IMR-90 (cell line): Measurements from ENCODE around the gene HIVEP1. TPM values are rescaled to one million over a fixed set of nuclear protein-coding genes. Genes with fewer than 3 reads are reported as not detected.

Experiments
- ATAC-seq: fragments of 200-7000 bp; cut with Tn5 transposase; 2 replicates; pipeline ENCODE4 v1.9.1; 2020; ENCODE audit warnings: low read depth, mild to moderate bottlenecking, moderate library complexity
- BruUV-seq: library from RNA; stranded (reverse); fragments of 400-500 nt; replicated peaks from 2 replicates; lab custom pipeline; 2021; lab: Mats Ljungman, UMichigan
- CTCF ChIA-PET: fragments of 300-600 bp; formaldehyde crosslinking; extraction: SDS; loops from one replicate; lab custom pipeline; 2021; ENCODE audit warnings: antibody characterized with exemption; lab: Yijun Ruan, JAX
- POLR2A ChIA-PET: fragments of 300-600 bp; sonication (Branson Sonifier 250); formaldehyde crosslinking; loops from one replicate; lab custom pipeline; 2022; ENCODE audit warnings: antibody characterized with exemption; ENCODE audit not compliant: unreplicated experiment; lab: Charles Lee
- DNase-seq: peaks from one replicate; pipeline ENCODE4 v3.0.0; 2013
- H2AFZ ChIP-seq: replicated peaks from 2 replicates; pipeline ENCODE3; 2013; ENCODE audit warnings: low read length, mild to moderate bottlenecking; ENCODE audit not compliant: poor library complexity
- H2AK5ac ChIP-seq: 2 replicates; pipeline ENCODE4 v1.6.1; 2013; ENCODE audit warnings: low read depth, low read length, inconsistent platforms
- H2AK9ac ChIP-seq: replicated peaks from 2 replicates; pipeline ENCODE3; 2013; ENCODE audit warnings: mild to moderate bottlenecking, low read depth, low read length, moderate library complexity; ENCODE audit not compliant: poor library complexity
- H2BK120ac ChIP-seq: 2 replicates; pipeline ENCODE4 v1.6.1; 2013; ENCODE audit warnings: low read depth, low read length, inconsistent platforms
- H2BK15ac ChIP-seq: 3 replicates; pipeline ENCODE4 v1.6.1; 2013; ENCODE audit warnings: low read depth, low read length, inconsistent platforms
- H2BK20ac ChIP-seq: 2 replicates; pipeline ENCODE4 v1.6.1; 2013; ENCODE audit warnings: low read depth, mild to moderate bottlenecking, inconsistent platforms, low read length, moderate library complexity
- H2BK5ac ChIP-seq: 2 replicates; pipeline ENCODE4 v1.6.1; 2013; ENCODE audit warnings: mild to moderate bottlenecking, low read depth, low read length, inconsistent platforms; ENCODE audit not compliant: poor library complexity, severe bottlenecking
- H3K14ac ChIP-seq: replicated peaks from 2 replicates; pipeline ENCODE4 v1.6.1; 2013; ENCODE audit warnings: low read depth, low read length, inconsistent platforms
- H3K18ac ChIP-seq: 2 replicates; pipeline ENCODE4 v1.6.1; 2013; ENCODE audit warnings: low read depth, low read length, control low read depth
- H3K23ac ChIP-seq: 2 replicates; pipeline ENCODE4 v1.6.1; 2013; ENCODE audit warnings: low read depth, low read length, inconsistent platforms
- H3K27ac ChIP-seq: 2 replicates; pipeline ENCODE4 v1.5.1; 2013; ENCODE audit warnings: mild to moderate bottlenecking, control low read depth, low read length; ENCODE audit not compliant: insufficient read depth
- H3K27me3 ChIP-seq: 2 replicates; pipeline ENCODE4 v1.6.1; 2013; ENCODE audit warnings: low read length; ENCODE audit not compliant: control insufficient read depth, insufficient read depth
- H3K36me3 ChIP-seq: 2 replicates; pipeline ENCODE4 v1.6.1; 2013; ENCODE audit warnings: low read length, mixed read lengths; ENCODE audit not compliant: control insufficient read depth, insufficient read depth
- H3K4ac ChIP-seq: 2 replicates; pipeline ENCODE4 v1.6.1; 2013; ENCODE audit warnings: low read depth, low read length, inconsistent platforms
- H3K4me1 ChIP-seq: 2 replicates; pipeline ENCODE4 v1.6.1; 2013; ENCODE audit warnings: low read length, mixed read lengths; ENCODE audit not compliant: control insufficient read depth, insufficient read depth
- H3K4me2 ChIP-seq: 2 replicates; pipeline ENCODE4 v1.6.1; 2013; ENCODE audit warnings: low read depth, mild to moderate bottlenecking, control low read depth, low read length, moderate library complexity
- H3K4me3 ChIP-seq: 2 replicates; pipeline ENCODE4 v1.5.1; 2013; ENCODE audit warnings: low read depth, mild to moderate bottlenecking, control low read depth, low read length, moderate library complexity; ENCODE audit not compliant: insufficient read depth
- H3K56ac ChIP-seq: 2 replicates; pipeline ENCODE4 v1.6.1; 2013; ENCODE audit warnings: low read length, inconsistent platforms; ENCODE audit not compliant: insufficient read depth; ENCODE audit errors: extremely low read depth
- H3K79me1 ChIP-seq, 2 experiments: 2 replicates each; pipeline ENCODE4 v1.6.1; 2013; ENCODE audit warnings: low read length in 2 of 2, inconsistent platforms in 1 of 2, low read depth in 1 of 2
- H3K9ac ChIP-seq: 2 replicates; pipeline ENCODE4 v1.6.1; 2013; ENCODE audit warnings: low read depth, low read length, control low read depth
- H3K9me1 ChIP-seq: 2 replicates; pipeline ENCODE4 v1.6.1; 2013; ENCODE audit warnings: low read length, inconsistent platforms; ENCODE audit not compliant: insufficient read depth
- H3K9me3 ChIP-seq: 2 replicates; pipeline ENCODE4 v1.6.1; 2013; ENCODE audit warnings: low read length; ENCODE audit not compliant: control insufficient read depth, insufficient read depth
- H4K20me1 ChIP-seq: 2 replicates; pipeline ENCODE4 v1.6.1; 2013; ENCODE audit warnings: low read length, inconsistent platforms; ENCODE audit not compliant: insufficient read depth
- H4K5ac ChIP-seq: 2 replicates; pipeline ENCODE4 v1.6.1; 2013; ENCODE audit warnings: mild to moderate bottlenecking, low read depth, low read length, control low read depth
- H4K8ac ChIP-seq, 2 experiments: 2 replicates each; pipeline ENCODE4 v1.6.1; 2013; ENCODE audit warnings: low read depth in 2 of 2, low read length in 2 of 2, control low read depth in 1 of 2, inconsistent platforms in 1 of 2
- H4K91ac ChIP-seq: 2 replicates; pipeline ENCODE4 v1.6.1; 2013; ENCODE audit warnings: low read depth, low read length, inconsistent platforms; ENCODE audit not compliant: insufficient read depth
- ELK1 ChIP-seq: fragments of 150-350 bp; IDR thresholded peaks from 2 replicates; pipeline ENCODE4 v1.6.1; 2016; ENCODE audit warnings: low read depth, mild to moderate bottlenecking, low read length, moderate library complexity, borderline replicate concordance
- MAFK ChIP-seq: IDR thresholded peaks from 2 replicates; pipeline ENCODE4 v1.6.1; 2012; ENCODE audit warnings: low read depth, low read length, improper control_type of control experiment
- MAZ ChIP-seq: IDR thresholded peaks from 2 replicates; pipeline ENCODE4 v1.6.1; 2012; ENCODE audit warnings: low read depth, mild to moderate bottlenecking, low read length, improper control_type of control experiment, moderate library complexity, borderline replicate concordance
- NFE2L2 ChIP-seq: fragments of 150-350 bp; IDR thresholded peaks from 2 replicates; pipeline ENCODE4 v1.6.1; 2016; ENCODE audit warnings: low read depth, mild to moderate bottlenecking, low read length
- POLR2A ChIP-seq: IDR thresholded peaks from 2 replicates; pipeline ENCODE4 v1.6.1; 2012; ENCODE audit warnings: mild to moderate bottlenecking, low read depth, low read length
- RAD21 ChIP-seq: IDR thresholded peaks from 2 replicates; pipeline ENCODE4 v1.6.1; 2012; ENCODE audit warnings: low read length, improper control_type of control experiment
- RCOR1 ChIP-seq: IDR thresholded peaks from 2 replicates; pipeline ENCODE4 v1.6.1; 2012; ENCODE audit warnings: mild to moderate bottlenecking, low read length, improper control_type of control experiment; ENCODE audit not compliant: insufficient replicate concordance
- RFX5 ChIP-seq: IDR thresholded peaks from 2 replicates; pipeline ENCODE4 v1.8.0; 2012; ENCODE audit warnings: low read depth, mild to moderate bottlenecking, low read length, moderate library complexity
- USF2 ChIP-seq: fragments of 150-350 bp; IDR thresholded peaks from 2 replicates; pipeline ENCODE4 v1.6.1; 2017; ENCODE audit warnings: mild to moderate bottlenecking, antibody characterized with exemption, low read length, low read depth
- WGBS, 2 experiments: methylation state at CpG; one replicate each; pipeline versions ENCODE4 v1.1.5 to v1.1.7; 2013; ENCODE audit warnings: missing lambda C conversion rate in 2 of 2; ENCODE audit not compliant: insufficient read length in 1 of 2; ENCODE audit errors: extremely low coverage in 2 of 2; 5-methylcytosine and 5-hydroxymethylcytosine counted together
- dilution Hi-C: fragments of 300-500 bp; cut with HindIII; formaldehyde crosslinking; loops from one replicate; pipeline ENCODE4 v1.14.3; 2018; ENCODE audit warnings: low sequenced_read_pairs; ENCODE audit not compliant: unreplicated experiment
- in situ Hi-C: fragments of 300-500 bp; cut with MboI; formaldehyde crosslinking; loops from 3 replicates; pipeline ENCODE4 v1.14.3; 2019; ENCODE audit warnings: low sequenced_read_pairs, inconsistent platforms, mixed read lengths
- intact Hi-C: fragments of 100-400 bp; cut with micrococcal nuclease; formaldehyde crosslinking; loops from 2 replicates; pipeline ENCODE4 v1.10.0; 2022
- polyA plus RNA-seq, 3 experiments: library from polyadenylated mRNA; depleted of rRNA; stranded (reverse); fragments of >200 nt; gene quantifications; 2 replicates each; pipeline ENCODE4 v1.2.3, GENCODE V29; 2012; ENCODE audit warnings: low replicate concordance in 1 of 3
- total RNA-seq: library from RNA; depleted of rRNA; stranded (reverse); fragments of >200 nt; gene quantifications from 2 replicates; pipeline ENCODE4 v1.2.3, GENCODE V29; 2012

HIVEP1 gene
- total and polyA plus RNA-seq, 2 of the 4 experiments (the other 2 are of a cell fraction), result 13.0 to 17.2 TPM

- in situ Hi-C loops, result no loop called here
- ATAC-seq, result no peak
Observed at GRCh38 chr6:12115001-12115400, 102.9 kb downstream of the HIVEP1 start.

More at GRCh38 chr6:12115001-12115400, 102.9 kb downstream of the HIVEP1 start:
- no peak overlapping the region for H3K9ac ChIP-seq
- dilution Hi-C loops, result no loop called here
- BruUV-seq, result no TSS peak
- H2BK120ac ChIP-seq, result no peak overlapping the region
- H2BK5ac ChIP-seq, result no peak overlapping the region
- no CpG with 5 or more reads among the region's 1 CpG for WGBS, 2 experiments
- TF ChIP-seq RCOR1, result no peak
- TF ChIP-seq USF2, result no peak
- no peak for TF ChIP-seq NFE2L2
- TF ChIP-seq POLR2A, result no peak
- TF ChIP-seq RAD21, result no peak
- TF ChIP-seq MAFK, result no peak
- TF ChIP-seq ELK1, result no peak
- no peak for TF ChIP-seq RFX5
- no peak for TF ChIP-seq MAZ
- H3K4me3 ChIP-seq, result no peak overlapping the region
- H4K20me1 ChIP-seq, result no peaks in the 10 kb centered on the region
- H4K5ac ChIP-seq, result no peak overlapping the region
- no peak overlapping the region for H2AK5ac ChIP-seq
- no peak overlapping the region for H4K91ac ChIP-seq
- peaks cover 11 to 36% of the 10 kb centered on the region in 2 experiments; a peak in 3 of 4 replicates for H3K79me1 ChIP-seq
- intact Hi-C loops, result no loop called here
- H3K23ac ChIP-seq, result no peak overlapping the region
- H3K4me1 ChIP-seq, result peaks cover 4% of the 10 kb centered on the region
- no peak overlapping the region for H3K18ac ChIP-seq
- no peak for DNase-seq
- H2BK15ac ChIP-seq, result no peak overlapping the region
- H3K14ac ChIP-seq, result no peak overlapping the region
- H2BK20ac ChIP-seq, result no peak overlapping the region
- H3K27me3 ChIP-seq, result no peaks in the 10 kb centered on the region
- CTCF ChIA-PET, result no interaction called here
- no peaks in the 10 kb centered on the region; the same call in 1 of the 2 replicates for H3K9me3 ChIP-seq
- no peak overlapping the region for H4K8ac ChIP-seq
- H3K4me2 ChIP-seq, result no peak overlapping the region
- no peak overlapping the region for H2AFZ ChIP-seq
- peaks cover 7% of the 10 kb centered on the region for H3K36me3 ChIP-seq
- no peak overlapping the region for H3K4ac ChIP-seq
- H2AK9ac ChIP-seq, result no peak overlapping the region
- POLR2A ChIA-PET, result no interaction called here
- no peak overlapping the region for H3K27ac ChIP-seq
- no peak overlapping the region for H3K56ac ChIP-seq
- peaks cover 8% of the 10 kb centered on the region for H3K9me1 ChIP-seq
